HG03060 (cell line): ENCODE data around the gene GRK6.

Experiments
- ATAC-seq: cut with Tn5 transposase; IDR thresholded peaks from one replicate; pipeline ENCODE4 v1.9.1; 2021; ENCODE audit warnings: low read depth, moderate number of reproducible peaks; ENCODE audit not compliant: unreplicated experiment

Gene GRK6

GRCh38 chr5:177468329-177468684 lies 41.8 kb downstream of the GRK6 start:
- ATAC-seq = no peak

GRCh38 chr5:177468685-177469628 lies 42.5 kb downstream of the GRK6 start:
- no peak for ATAC-seq

- ATAC-seq = no peak
These were observed 43.5 kb downstream of the GRK6 start for GRCh38 chr5:177469750-177470525.

- no peak for ATAC-seq
These were observed 44.5 kb downstream of the GRK6 start for GRCh38 chr5:177470759-177471536.

GRCh38 chr5:177471610-177472356 lies 45.3 kb downstream of the GRK6 start:
- ATAC-seq = no peak

- ATAC-seq = no peak
These were observed 46.3 kb downstream of the GRK6 start for GRCh38 chr5:177472460-177473442.

- ATAC-seq = no peak
These were observed 47.0 kb downstream of the GRK6 start, which contains the start of gene DBN1 for GRCh38 chr5:177473443-177474001. DBN1 (minus strand) TSS chr5:177473634; CDS start chr5:177473521, 113 bp downstream.

- ATAC-seq = no peak
These were observed 47.6 kb downstream of the GRK6 start for GRCh38 chr5:177474002-177474476.

- no peak for ATAC-seq
These were observed 48.5 kb downstream of the GRK6 start for GRCh38 chr5:177474846-177475562.

GRCh38 chr5:177475563-177476427 lies 49.3 kb downstream of the GRK6 start:
- no peak for ATAC-seq

GRCh38 chr5:177476531-177477233 lies 50.2 kb downstream of the GRK6 start:
- ATAC-seq = no peak

GRCh38 chr5:177477701-177478477 lies 51.4 kb downstream of the GRK6 start:
- ATAC-seq = no peak

GRCh38 chr5:177478711-177479646 lies 52.5 kb downstream of the GRK6 start:
- no peak for ATAC-seq

GRCh38 chr5:177479774-177480173 lies 53.3 kb downstream of the GRK6 start:
- ATAC-seq = no peak
